Measurements from ENCODE around the gene BIRC6.
"Not testable (repeated sequence)": the region's sequence is repeated elsewhere in the genome, so short reads cannot be mapped to it uniquely, and the experiment has no call there.

Gene BIRC6

GRCh38 chr2:32356681-32357317, at the start of gene BIRC6:
Gene BIRC6 (plus strand): TSS chr2:32357023. CDS start chr2:32357162, 139 bp downstream.
- no peak for TF ChIP-seq CTCF (IDR thresholded peaks at IDR 0.05; ENCODE audit: low read depth, low read length)
- Histone ChIP-seq H3K9me3 (ENCODE audit: severe bottlenecking) (no peaks in the 10 kb centered on the region), H3K27ac (peak within 1 kb of the TSS; percentile 93), H3K4me3 (ENCODE audit: low read depth, low read length) (peak within 1 kb of the TSS; percentile 100), H3K27me3 (ENCODE audit: insufficient read depth, low read depth, severe bottlenecking) (no peaks in the 10 kb centered on the region), H3K36me3 (peaks cover 22% of the 10 kb centered on the region)
- peak; percentile 100 for DNase-seq

GRCh38 chr2:32310577-32310976, 46.2 kb upstream of the BIRC6 start:
- no peak overlapping the region for H3K27ac ChIP-seq
- H3K27me3 ChIP-seq (ENCODE audit: insufficient read depth, low read depth, severe bottlenecking) = no peaks in the 10 kb centered on the region
- TF ChIP-seq CTCF (IDR thresholded peaks at IDR 0.05; ENCODE audit: low read depth, low read length) = no peak
- no peak overlapping the region for H3K4me3 ChIP-seq (ENCODE audit: low read depth, low read length)
- no peaks in the 10 kb centered on the region for H3K9me3 ChIP-seq (ENCODE audit: severe bottlenecking)
- DNase-seq = no peak
- H3K36me3 ChIP-seq = peaks cover 23% of the 10 kb centered on the region

GRCh38 chr2:32314886-32315285, 41.9 kb upstream of the BIRC6 start:
- no peak for DNase-seq
- Histone ChIP-seq H3K9me3 (ENCODE audit: severe bottlenecking) (no peaks in the 10 kb centered on the region), H3K36me3 (no peaks in the 10 kb centered on the region), H3K27me3 (ENCODE audit: insufficient read depth, low read depth, severe bottlenecking) (no peaks in the 10 kb centered on the region), H3K4me3 (ENCODE audit: low read depth, low read length) (no peak overlapping the region), H3K27ac (no peak overlapping the region)
- no peak for TF ChIP-seq CTCF (IDR thresholded peaks at IDR 0.05; ENCODE audit: low read depth, low read length)

- H3K36me3 ChIP-seq; H3K4me3 ChIP-seq (ENCODE audit: low read depth, low read length); H3K27ac ChIP-seq; DNase-seq; H3K9me3 ChIP-seq (ENCODE audit: severe bottlenecking); H3K27me3 ChIP-seq (ENCODE audit: insufficient read depth, low read depth, severe bottlenecking): not testable (repeated sequence)
Observed at GRCh38 chr2:32328679-32329078, 28.1 kb upstream of the BIRC6 start.

- not testable (repeated sequence) for DNase-seq; H3K27me3 ChIP-seq (ENCODE audit: insufficient read depth, low read depth, severe bottlenecking); H3K27ac ChIP-seq; H3K4me3 ChIP-seq (ENCODE audit: low read depth, low read length); H3K36me3 ChIP-seq; H3K9me3 ChIP-seq (ENCODE audit: severe bottlenecking)
Observed at GRCh38 chr2:32329180-32329980, 27.4 kb upstream of the BIRC6 start.

GRCh38 chr2:32330136-32330535, 26.7 kb upstream of the BIRC6 start:
- no peaks in the 10 kb centered on the region for H3K9me3 ChIP-seq (ENCODE audit: severe bottlenecking)
- H3K27me3 ChIP-seq (ENCODE audit: insufficient read depth, low read depth, severe bottlenecking) = no peaks in the 10 kb centered on the region
- no peak overlapping the region for H3K4me3 ChIP-seq (ENCODE audit: low read depth, low read length)
- DNase-seq = no peak
- H3K27ac ChIP-seq = no peak overlapping the region
- H3K36me3 ChIP-seq = no peaks in the 10 kb centered on the region
- TF ChIP-seq CTCF (IDR thresholded peaks at IDR 0.05; ENCODE audit: low read depth, low read length) = no peak
